ENCODE data around the gene CDC42EP5.
A peak's percentile ranks its signal among the peaks of the same experiment; 100 is the strongest.
"Not testable (repeated sequence)": the region's sequence is repeated elsewhere in the genome, so short reads cannot be mapped to it uniquely, and the experiment has no call there.

Gene CDC42EP5

DNA sequence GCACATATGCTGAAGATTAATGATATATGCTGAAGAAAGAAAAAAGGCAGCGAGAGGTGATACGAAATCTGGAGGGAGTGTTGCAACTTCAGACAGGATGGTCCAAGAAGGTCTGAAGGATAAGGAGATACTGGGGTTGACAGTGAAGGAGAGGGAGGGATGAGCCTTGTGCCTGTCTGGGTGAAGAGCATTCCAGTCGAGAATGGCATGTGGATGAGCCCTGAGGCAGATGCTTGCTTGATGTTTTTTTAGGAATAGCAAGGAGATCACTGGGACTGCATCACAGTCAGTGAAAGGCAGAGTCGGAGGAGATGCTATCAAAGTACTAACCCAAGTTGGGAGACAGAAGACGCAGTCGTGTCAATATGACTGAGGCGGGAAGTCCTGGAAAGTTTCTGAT is 16.2 kb upstream of the CDC42EP5 start:
- no peak for DNase-seq

- no peak for DNase-seq
Observed at GRCh38 chr19:54485851-54486250, 12.8 kb upstream of the CDC42EP5 start.

- no peak for DNase-seq
Observed at GRCh38 chr19:54484451-54484850, 11.4 kb upstream of the CDC42EP5 start.

- no peak for DNase-seq
Observed at GRCh38 chr19:54482889-54483288, 9.8 kb upstream of the CDC42EP5 start.

GRCh38 chr19:54481326-54481930 is 8.3 kb upstream of the CDC42EP5 start:
- peak; percentile 62 to 67 for DNase-seq

- DNase-seq: no peak
Observed at GRCh38 chr19:54480051-54480450, 7.0 kb upstream of the CDC42EP5 start.

GRCh38 chr19:54478677-54479266 is 5.7 kb upstream of the CDC42EP5 start:
- peak; percentile 60 to 70 for DNase-seq

GRCh38 chr19:54477650-54478049 is 4.6 kb upstream of the CDC42EP5 start:
- no peak for DNase-seq

DNA sequence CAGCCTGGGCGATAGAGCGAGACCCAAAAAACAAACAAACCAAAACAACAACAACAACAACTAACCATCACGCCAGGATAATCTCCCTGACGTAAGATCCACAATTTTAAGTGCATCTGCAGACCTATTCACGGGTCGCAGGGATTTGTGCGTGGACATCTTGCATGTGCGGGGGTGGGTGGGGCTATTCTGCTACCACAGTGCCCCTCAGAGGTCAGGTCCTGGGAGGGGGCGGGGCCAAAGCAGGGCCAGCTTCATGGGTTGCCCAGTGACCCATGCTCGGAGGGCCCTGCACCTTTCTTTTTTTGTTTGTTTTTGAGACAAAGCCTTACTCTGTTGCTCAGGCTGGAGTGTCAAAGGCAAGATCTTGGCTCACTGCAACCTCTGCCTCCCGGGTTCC is 2.6 kb upstream of the CDC42EP5 start:
- no peak for DNase-seq

DNA sequence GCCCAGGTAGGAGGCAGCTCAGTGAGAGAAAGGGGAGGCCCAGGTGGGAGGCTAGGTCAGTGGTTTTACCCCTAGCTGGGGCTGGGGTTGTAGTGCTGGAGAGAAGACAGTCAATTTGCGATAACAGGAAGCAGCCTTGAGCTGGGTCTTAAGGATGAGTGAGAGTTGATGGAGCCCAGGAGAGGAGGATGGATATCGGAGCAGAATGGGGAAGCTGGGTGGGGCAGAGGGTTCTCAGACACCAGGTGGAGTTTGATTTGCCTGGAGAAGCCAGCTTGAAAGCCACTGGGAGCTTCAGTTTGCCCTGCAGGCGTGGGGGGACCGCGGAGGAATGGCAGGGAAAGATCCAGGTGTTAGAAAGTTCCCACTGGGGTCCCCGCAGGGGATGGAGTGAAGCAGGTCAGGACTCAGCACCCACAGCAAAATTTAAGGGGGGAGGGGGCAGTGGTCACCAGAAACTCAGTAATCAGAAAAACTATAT is 836 bp upstream of the CDC42EP5 start:
- no peak for DNase-seq

- DNase-seq: no peak
Observed at GRCh38 chr19:54470991-54471782, 1.9 kb downstream of the CDC42EP5 start.

DNA sequence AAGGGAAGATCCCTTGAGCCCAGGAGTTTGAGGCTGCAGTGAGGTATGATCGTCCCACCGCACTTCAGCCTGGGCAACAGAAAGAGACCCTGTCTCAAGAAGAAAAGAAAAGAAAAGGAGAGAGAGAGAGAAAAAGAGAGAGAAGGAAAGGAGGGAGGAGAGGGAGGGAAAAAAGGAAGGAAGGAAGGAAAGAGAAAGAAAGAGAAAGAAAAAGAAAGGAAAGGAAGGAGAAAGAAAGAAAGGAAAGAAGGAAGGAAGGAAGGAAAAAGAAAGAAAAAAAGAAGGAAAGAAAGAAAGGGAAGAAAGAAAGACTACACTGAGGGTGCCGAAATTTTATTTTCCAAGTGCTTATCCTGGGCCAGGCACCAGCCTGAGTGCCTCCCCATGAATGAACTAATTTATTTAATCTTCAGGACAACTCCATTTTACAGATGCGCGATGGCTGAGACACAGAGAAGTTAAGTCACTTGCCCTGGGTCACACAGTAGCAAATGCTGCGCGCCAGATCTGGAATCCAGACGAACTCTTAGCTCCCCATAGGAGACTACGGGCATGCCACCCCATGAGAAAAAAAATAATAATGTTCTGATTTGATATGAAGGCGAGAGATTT is 2.7 kb downstream of the CDC42EP5 start:
- no peak for DNase-seq

GRCh38 chr19:54469496-54469934 is 3.6 kb downstream of the CDC42EP5 start:
- peak in 1 of 2 experiments; percentile 28 for DNase-seq

GRCh38 chr19:54466110-54466480 is 7.0 kb downstream of the CDC42EP5 start:
- DNase-seq: not testable (repeated sequence)

GRCh38 chr19:54465426-54466109 is 7.5 kb downstream of the CDC42EP5 start:
- no peak for DNase-seq

DNA sequence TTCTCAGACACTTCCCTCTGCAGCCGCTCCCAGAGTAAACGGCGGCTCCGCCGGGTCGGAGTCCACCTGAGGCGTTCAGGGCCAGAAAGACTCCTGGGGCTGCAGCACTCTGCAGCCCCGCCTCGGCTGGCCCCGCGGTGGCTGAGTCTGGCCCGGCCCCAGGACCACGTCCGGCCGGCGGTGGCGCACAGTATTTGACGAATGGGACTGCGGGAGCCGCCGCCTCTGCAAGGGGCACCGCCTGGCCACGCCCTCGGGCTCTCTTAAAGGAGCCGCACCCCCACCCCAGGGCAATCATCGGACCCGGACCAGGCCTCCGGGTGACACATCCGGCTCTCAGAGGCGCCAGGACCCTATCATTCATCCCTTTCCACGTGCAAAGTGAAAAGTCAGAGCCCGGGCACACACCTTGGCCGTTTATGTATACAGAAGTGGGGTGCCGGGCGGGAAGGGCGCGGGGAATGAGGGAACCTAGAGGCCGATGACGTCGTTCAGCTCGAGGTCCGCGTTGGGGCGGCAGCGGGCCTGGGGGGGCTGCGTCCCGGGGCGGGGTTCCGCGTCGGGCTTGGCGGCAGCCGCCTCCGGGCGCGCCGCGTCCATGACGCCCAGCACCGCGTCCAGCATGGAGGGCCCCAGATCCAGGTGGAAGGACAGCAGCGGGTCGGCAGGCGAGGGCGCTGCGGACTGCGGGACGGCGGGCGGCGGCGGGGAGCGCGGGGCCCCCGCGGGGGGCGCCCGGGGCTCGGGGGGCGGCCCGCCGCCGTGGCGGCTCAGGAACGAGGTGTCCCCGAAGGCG is 8.3 kb downstream of the CDC42EP5 start:
- DNase-seq: peak; percentile 59 to 77

DNA sequence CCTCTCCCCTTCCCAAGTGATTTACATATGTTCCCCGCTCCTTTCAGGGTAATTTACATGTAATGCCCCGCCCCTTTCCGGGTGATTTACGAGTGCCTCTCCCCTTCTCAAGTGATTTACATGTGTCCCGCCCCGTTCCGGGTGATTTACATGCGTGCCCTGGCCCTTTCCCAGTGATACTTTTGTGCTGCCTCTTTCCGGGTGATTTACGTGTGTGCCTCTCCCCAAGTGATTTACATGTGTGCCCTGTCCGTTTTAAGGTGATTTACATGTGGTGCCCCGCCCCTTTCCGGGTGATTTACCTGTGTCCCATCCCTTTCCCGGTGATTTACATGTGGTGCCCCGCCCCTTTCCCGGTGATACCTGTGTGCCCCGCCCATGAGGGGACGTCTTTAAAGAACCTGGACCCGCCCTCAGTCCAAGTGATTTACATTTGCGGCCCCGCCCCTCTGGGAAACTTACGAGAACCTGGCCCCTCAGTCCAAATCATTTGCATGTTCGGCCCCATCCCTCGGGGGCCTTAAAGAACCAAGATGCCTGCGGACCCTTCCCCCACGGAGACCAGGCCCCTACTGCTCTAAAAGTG is 9.0 kb downstream of the CDC42EP5 start:
- DNase-seq: peak in 1 of 2 experiments; percentile 65

DNA sequence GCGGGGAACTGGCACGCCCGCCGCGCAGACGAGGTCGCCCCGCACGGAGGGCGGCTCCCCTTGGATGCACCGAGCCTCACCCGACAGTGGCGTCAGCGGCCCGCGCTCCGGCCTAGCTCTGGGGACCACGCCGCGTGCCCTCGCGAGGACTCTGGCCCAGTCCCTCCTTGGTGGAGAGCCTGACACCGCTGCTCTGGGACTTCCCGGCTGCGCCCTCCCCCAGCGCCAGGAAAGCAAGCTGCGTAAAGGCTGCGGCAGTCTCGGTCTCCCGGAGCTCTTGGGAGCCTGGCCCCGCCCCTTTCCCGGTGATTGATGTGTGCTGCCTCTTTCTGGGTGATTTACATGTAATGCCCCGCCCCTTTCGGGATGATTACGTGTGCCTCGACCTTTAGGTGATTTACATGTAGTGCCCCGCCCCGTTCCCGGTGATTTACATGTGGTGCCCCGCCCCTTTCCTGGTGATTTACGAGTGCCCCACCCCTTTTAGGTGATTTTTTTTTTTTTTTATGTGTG is 9.5 kb downstream of the CDC42EP5 start, which contains the start of gene LENG9:
Gene LENG9 (minus strand): TSS at position 248 of the 513 bp plus-strand sequence. CDS start 252 bp downstream, outside the sequence.
- peak; percentile 62 to 76 for DNase-seq

- DNase-seq: peak; percentile 60 to 70
Observed at GRCh38 chr19:54462655-54463530, 10.2 kb downstream of the CDC42EP5 start.

DNA sequence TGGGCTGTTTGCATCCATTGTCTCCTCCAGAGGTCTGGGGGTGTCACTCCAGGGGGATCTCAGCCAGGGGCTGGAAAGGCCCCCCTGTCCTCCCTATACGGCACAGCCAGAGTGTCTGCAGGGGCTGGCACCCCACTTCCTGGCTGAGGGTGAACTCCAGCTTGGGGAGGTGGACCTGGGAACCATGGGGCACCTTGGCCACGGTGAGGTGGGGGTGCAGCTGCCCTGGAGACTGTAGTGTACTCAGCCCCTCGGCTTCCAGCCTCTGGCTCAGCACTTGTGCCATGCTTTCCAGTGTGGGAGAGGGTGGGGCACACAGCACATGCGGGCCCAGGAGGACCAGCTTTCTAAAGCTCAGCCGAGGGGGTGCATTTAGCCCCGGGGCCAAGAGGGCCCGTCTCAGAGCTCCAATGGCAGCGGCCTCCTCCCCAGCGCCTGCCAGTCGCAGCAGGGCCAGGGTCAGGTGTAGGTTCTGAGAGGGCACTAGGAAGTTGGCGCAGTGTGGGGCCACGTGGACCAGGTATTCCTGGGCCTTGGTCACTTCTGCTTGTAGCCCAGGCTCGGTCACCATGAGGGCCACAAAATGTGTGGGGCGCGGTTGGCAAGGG is 10.9 kb downstream of the CDC42EP5 start:
- DNase-seq: no peak

Measured in NCI-H524 (cell line).